NCI-H146 treated with DMSO at 0.1 percent for 48 hours (cell line): ENCODE results near the gene PUM2.
A peak's percentile ranks its signal among the peaks of the same experiment; 100 is the strongest.
"Not testable (repeated sequence)": the region's sequence is repeated elsewhere in the genome, so short reads cannot be mapped to it uniquely, and the experiment has no call there.

ENCODE experiments used
- DNase-seq: peaks from one replicate; lab custom pipeline; 2025; ENCODE audit not compliant: unreplicated experiment; lab: John Stamatoyannopoulos, UW

The PUM2 gene

DNA sequence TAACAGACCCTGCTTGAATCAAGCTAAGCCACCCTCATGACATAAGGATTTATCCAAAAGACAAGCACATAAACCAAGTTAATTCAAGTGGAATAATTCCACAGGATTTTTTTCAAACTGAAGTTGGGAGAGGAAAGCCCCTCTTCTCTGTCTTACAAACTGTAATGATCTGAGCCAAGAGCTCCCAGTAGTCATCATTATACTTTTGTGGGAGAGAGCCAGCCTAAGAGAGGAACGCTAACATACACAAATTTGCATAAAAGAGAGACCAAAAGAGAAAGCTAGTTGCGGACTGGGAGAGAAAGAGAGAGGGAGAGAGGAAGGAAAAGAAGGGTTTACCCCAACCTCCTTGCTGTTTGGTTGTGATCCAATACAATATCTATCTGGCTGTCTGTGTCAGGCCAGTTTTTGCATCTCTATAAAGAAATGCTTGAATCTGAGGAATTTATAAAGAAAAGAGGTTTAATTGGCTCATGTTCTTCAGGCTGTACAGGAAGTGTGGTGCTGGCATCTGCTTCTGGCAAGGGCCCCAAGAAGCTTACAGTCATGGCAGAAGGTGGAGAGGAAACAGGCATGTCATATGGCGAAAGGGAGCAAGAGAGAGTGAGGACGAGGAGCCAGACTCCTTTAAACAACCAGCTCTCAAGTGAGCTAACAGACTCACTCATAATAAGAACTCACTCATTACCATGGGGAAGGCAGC, 20.8 kb upstream of the PUM2 start:
- DNase-seq = no peak

DNA sequence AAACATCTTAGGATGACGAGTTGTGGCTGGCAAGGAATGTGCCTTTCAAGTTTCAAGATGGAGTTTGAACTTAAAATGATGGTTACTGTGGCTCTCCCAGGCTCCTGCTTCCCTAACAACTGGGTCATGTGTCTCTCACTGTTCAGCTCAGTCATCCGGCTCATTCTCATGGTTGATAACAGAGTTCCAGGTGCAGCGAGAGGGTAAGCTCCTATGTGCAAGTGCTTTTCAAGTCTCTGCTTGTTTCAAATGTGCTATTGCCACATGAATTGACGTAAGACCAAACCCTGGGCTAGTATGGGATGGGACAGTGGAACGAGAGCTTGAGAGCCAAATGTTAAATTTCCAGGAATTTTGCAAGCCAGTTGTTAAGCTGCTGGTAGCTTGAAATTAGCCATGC, 19.5 kb upstream of the PUM2 start:
- no peak for DNase-seq

DNA sequence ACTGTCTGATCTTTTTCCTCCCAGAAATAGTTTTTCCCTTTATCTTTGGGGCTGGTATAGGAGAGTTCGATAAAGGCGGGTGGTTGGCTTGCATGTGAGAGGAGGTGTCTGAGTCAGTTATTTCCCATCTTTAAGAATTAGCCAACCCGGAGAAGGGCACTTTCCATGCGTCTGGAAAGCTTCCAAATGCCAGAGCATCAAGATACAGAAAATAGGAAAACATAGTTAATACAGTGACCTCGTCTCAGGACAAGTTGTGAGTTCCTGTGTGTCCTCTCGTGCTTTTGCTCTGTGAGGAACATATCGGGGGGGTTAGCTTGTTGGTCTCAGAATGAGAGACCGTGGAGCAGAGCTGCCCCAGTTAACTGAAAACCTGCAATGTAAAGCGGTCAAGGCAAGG, 18.7 kb upstream of the PUM2 start:
- no peak for DNase-seq

DNA sequence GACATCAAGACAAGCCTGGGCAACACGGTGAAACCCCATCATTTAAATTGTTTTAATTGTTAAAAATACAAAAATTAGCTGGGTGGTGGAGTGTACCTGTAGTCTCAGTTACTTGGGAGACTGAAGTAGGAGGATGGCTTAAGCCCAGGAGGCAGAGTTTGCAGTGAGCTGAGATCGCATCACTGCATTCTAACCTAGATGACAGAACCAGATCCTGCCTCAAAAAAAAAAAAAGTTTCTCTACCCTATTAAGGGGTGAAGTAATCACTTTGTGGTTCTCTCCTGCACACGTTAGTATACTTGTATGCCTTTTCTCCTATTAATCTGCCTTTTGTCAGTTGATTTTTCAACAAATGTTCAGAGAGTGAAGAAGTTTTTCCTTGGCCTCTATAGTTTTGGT, 18.1 kb upstream of the PUM2 start:
- DNase-seq = no peak

DNA sequence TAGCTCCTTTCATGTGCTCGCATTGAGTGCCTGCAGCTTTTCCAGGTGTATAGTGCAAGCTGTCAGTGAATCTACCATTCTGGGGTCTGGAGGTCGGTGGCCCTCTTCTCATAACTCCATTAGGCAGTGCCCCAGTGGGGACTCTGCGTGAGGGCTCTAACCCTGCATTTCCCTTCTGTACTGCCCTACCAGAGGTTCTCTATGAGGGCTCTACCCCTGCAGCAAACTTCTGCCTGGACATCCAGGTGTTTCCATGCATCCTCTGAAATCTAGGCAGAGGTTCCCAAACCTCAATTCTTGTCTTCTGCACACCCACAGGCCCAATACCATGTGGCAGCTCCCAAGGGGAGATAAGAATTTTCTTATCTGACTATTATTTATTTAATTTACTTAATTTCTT, 17.3 kb upstream of the PUM2 start:
- DNase-seq = not testable (repeated sequence)

DNA sequence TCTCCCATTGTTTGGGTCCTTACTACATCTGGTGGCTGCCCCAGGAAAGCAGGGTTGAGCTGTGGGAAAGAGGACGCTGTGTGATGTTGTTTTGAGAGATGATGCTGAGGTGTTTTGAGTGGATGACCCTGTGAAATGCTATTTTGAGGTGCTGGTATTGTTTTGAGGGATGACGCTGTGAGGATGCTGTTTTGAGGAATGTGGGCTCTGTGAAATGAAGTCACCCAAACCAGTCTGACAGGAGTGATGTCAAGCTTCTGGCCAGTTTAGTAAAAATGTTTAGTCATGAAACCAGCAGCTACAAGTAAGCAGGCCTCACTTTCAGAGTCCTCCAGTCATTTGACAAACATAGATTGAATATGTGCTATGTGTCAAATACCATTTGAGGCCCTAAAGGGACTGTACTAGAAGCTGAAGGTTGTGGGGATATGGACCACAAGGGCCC, 16.1 kb upstream of the PUM2 start:
- no peak for DNase-seq

DNA sequence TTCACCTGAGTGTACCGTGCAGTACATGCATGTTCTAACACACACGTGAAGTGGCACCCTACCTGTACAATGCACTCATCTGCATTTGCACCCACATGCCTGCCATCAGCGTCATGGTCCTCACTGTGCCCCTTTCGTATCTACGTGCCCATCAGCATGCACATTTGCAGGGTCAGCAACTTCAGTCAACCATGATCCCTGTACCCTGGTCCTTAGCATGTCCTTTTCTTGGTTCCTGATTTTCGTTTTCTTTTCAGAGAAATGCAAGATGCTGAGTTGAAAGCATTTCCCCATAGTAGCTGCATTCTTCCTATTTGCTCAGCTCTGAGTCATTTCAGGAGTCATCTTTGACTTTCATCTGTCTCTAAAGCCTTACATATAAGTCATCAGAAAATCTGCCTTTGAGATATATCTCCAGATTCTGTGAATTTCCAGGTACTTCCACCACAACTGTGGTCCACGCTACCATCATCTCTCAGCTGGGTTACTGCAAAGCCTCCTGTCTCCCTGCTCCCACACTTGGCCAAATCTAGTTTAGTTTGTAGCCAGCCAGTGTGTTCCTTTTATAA, 14.7 kb upstream of the PUM2 start:
- DNase-seq = no peak

DNA sequence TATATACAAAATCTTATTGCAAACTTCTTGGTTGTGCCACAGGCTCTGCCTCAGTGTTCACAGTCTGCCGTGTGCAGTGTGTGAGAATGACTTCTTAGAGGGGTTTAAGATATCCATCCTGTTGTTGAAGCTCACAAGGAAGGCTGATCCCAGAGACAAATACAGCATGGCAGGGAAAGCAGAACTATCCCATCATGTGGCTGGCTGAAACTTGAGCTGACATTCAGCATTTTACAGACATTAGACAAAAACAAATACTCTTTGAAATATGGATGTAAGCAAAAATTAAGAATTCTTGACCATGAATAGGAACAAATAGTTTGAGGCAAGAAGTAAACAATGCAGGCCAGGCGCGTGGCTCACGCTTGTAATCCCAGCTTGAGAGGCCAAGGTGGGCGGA, 12.9 kb upstream of the PUM2 start:
- DNase-seq = no peak

DNA sequence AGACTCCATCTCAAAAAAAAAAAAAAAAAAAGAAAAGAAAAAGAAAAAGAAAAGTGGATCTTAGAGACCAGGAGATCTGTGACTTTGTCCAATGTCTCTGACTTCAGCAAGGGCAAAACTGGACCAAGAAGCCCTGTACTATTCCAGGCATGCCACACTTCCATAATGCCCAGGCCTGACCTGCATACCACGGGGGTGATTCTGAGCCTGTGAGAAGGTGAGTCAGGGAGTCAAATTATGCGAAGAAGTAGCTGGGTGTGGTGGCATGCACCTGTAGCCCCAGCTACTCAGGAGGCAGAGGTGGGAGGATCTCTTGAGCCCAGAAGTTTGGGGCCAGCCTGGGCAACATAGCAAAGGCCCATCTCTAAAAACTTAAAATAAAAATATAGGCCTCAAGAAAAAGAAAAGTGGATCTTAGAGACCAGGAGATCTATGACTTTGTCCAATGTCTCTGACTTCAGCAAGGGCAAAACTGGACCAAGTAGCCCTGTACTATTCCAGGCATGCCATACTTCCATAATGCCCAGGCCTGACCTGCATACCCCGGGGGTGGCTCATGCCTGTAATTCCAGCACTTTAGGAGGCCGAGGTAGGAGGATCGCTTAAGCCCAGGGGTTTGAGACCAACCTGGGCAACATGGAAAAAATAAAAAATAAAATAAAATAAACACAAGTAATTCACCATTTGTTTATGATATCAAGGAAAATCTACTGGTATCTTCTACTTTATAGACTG, 12.2 kb upstream of the PUM2 start:
- no peak for DNase-seq

DNA sequence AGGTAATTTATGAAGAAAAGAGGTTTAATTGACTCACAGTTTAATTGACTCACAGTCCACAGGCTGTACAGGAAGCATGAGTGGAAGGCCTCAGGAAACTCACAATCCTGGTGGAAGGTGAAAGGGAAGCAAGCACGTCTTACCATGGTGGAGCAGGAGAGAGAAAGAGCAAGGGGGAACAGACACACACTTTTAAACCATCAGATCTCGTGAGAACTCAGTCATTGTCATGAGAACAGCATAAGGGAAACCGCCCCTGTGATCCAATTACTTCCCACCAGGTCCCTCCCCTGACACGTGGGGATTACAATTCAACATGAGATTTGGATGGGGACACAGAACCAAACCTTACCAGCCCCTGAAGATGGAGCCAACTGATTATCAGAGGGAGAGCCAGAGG, 11.2 kb upstream of the PUM2 start:
- no peak for DNase-seq

DNA sequence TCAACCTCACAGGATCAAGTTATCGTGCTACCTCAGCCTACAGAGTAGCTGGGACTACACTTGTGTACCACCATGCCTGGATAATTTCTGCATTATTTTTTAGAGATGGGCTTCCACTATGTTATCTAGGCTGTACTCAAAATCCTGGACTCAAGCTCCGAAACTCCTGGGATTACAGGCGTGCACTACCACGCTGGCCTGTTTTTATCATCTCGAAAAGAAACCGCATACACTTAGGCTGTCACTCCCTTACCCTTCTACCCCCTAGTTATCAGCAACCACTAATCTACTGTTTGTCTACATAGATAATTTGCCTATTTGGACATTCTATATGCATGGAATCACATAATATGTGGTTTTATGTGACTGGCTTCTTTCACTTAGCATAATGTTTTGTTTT, 8.5 kb upstream of the PUM2 start:
- DNase-seq = no peak

DNA sequence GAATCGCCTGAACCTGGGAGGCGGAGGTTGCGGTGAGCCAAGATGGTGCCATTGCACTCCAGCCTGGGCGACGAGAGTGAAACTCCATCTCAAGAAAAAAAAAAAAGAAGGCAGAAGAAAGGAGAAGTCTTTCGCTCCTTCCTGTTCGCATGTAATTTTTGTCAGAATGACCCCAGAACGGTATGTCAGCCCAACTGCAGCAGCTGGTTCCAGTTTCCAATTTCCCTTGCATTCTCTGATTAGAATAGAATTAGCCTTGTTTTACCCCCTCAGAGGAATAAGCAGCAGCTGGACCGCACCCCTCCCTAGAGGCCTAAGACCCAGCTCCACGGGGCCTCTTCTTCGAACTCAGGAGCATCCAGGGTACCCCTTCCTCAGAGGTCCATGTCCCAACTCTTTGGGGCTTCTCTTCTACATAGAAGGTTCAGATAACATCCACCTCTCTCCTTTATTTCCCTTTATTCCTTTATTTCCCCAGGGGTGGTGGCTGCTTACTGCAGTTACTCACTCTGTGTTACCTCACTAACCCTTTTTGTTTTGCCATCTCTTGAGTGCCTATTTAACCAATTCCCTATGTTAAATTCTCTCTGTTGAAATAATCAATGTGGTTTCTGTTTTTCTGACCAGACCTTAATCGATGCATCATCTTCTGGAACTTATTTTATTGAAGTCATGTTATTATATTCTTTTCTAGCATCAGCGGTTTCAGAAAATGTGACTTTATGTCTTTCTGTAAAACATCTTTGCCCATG, 7.2 kb upstream of the PUM2 start:
- DNase-seq = no peak

DNA sequence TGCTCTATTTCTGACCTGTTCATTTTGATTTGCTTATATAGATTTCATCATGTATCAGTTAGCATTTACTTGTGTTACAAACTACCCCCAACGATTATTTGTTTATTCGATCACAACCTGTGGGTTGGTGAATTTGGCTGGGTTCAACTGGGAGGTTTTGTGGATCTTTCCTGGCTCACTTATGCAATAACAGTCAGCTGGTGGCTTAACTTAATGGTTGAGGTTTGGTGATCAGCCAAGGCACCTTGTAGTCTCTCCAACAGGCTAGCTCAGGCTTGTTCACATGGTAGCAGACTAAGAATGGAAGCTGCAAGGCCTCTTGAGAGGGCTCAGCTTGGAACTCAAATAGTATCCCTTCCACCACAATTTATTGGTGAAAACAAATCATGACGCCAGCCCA, 5.4 kb upstream of the PUM2 start:
- no peak for DNase-seq

DNA sequence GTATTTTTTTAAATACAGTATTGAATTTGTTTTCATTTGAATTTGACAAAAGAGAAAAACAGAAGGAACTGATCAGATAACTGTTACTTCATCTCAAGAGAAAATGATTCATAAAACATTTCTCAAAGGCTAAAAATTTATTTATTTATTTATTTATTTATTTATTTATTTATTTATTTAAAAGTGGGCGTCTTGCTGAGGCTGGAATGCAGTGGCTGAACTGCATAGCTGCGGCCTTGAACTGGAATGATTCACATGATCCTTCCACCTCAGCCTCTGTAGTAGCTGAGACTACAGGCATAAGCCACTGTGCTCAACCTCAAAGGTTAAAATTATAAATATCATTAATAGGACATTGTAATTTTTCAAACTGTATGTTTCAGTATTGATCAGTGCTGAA, 4.5 kb upstream of the PUM2 start:
- DNase-seq = no peak

DNA sequence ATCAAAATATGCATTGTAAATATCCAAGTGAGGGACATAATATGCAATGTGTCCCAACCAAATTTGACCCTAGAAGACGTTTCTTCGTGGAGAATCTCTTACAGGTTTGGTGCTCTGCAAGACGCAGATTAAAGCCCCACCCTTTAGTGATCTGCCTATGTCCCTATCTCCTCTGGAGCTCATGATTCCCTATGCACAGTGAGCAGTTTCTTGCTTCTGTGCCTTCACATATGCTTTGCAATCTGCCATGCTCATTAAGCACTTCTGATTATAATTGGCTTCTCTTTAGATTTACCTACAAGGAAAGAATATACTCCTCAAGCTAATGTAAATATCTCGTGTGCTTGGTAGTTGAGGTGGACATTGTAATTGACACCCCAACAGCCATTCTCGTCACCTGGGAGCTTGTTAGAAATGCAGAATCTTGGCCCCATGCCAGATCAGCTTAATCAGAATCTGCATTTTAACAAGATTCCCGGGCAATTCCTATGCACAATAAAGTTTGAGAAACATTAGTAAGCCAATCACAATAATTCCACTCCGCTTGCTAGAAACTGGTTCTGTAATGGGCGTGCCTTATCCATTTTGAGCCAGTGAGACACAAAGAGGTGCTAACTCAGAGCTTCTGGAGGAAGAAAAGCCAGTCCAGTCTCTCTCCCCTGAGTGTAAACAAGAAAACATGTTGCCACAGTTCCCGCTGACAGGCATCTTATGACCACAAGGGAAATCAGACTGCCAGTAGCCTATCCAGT, 2.8 kb upstream of the PUM2 start:
- DNase-seq = peak; percentile 58

DNA sequence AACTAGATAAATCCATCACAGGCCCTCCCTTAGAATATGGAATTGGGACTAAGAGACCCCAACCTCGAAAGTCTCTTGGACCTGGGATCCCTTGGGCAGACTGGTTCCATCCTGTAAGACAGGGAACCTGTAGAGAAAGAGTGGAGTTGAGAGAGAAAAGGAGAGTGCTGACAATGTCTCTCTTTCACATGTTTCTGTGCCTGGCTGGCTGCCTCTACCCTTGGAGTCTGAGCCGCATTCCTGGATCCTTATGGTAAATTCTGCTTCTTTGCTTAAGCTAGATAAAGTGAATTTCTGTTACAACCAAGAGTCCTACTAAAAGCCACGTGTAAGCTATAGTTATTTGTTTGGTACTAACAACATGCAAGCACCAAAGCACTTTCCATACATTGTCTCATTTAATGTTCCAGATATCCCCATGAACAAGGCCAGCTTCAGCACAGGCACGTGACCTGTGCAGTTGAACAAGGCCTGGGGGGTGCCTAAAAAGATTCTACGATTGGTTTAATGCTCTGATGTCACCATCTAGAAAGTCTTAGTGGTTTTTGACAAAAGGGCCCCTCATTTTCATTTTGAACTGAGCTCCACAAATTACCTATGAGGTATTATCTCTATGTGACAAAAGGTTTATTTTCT, 2.1 kb upstream of the PUM2 start:
- no peak for DNase-seq

DNA sequence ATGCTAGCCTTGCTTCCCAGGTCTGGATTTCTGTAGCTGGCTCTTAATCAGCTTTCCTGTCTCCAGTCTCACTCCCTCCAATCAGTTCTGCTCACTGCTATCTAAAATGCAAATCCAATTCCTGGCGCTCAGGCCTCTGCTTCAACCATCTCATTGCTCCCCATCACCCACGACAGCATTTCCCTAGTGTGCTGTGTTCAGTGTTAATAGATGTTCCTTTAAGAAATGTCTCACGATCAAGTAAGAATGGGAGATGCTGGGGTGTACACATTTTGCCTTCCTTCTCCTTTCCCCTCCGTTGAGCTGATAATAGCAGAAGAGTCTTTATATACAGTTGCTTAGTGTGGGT, 1.6 kb upstream of the PUM2 start:
- DNase-seq = no peak

DNA sequence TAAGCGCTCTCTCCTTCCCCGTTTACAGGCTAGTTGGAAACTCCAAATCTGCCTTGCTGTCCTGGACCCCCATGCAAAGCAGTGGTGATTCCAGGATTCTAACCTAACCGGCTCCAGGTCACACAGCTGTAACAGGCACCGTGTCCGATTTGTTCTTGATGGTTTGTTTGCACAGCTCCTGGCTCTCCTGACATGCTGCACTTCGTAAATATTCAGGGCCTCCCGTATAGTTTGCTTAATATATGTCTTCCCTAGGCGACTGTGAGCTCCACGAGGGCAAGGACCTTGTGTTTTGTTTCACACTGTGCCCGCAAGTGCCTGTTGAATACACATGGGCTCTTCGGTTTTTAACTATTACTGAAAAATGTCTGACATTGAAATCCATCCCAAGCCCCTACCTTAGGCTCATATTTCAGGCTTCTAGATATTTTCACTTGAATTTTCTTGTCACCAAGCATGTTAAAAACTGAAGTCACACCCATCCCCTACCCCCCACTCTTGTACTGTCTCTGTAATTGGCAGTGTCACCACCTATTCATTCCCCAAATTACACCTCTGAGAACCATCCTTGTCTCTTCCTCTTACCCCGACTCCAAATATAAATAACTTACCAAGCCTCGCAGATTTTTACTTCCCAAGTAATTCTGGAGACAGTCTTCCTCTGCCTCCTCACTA, 1.0 kb upstream of the PUM2 start:
- DNase-seq = peak; percentile 66

DNA sequence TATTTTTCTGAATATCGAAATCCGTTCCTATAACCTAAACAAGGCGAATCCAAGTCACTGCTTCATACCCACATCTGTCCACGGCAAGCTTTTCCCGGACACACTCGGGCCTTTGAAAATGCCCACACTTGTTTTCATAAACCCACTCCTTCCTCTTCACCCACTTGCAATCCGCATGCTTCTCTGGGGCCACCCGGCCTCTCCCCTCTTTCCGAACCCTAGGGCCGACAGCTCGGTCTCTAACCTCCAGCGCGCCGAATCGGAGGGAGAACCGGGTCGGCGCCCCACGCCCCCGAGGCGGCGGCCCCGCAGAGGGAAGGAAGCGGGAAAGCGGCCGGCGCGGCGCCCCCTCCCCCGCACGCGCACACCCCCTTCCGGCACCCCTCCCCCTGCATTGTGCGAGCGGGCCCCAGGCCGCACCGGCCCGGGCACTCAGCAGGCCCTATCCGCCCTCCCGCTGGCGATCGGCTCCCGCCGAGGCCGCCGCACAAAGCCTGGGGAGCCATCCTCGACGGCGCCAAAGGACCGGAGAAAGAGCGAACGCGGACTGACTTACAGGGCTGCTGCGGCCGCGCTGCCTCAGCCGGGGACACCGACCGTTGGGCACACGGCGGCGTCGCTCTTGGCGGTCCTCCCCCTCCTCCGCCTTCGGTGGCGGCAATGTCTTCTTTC, 467 bp downstream of the PUM2 start:
- peak; percentile 44 for DNase-seq

DNA sequence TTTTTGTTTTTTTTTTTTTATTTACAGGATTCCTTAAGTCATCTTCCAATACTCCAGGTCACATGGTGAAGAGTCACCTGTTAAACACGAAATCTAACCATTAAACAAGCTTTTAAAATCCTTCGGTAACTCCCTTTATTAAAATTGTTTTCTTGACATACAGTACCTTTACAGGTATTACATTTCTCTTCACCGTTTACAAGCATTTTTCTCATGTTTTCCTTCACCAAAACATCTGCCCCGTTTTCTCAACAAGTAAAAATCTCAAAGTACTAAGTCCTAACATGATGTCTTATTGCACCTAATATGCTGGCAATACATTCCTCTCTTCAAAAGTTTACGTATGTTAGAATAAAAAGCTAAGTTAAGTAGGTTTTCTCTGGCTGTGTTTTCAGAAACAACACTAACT, 1.1 kb downstream of the PUM2 start:
- no peak for DNase-seq
